ENCODE data around the gene CNN1. TPM values are rescaled to one million over a fixed set of nuclear protein-coding genes. Genes with fewer than 3 reads are reported as not detected.

The CNN1 gene
- total and polyA plus RNA-seq, 2 of the 13 experiments (the other 11 are each of a cell fraction or from before 2014, with no cell fraction given), result 0.70 to 1.1 TPM

- TF ChIP-seq BRF2 (CRISPR knock-in tag; IDR thresholded peaks at IDR 0.05) (no peak), HDAC6 (IDR thresholded peaks at IDR 0.05; ENCODE audit: low read depth, low read length) (no peak), ZNF776 (CRISPR knock-in tag; IDR thresholded peaks at IDR 0.05) (no peak), HIVEP1 (CRISPR knock-in tag; IDR thresholded peaks at IDR 0.05) (peak; percentile 24; the same call in 1 of the 2 replicates), RXRA (CRISPR knock-in tag; IDR thresholded peaks at IDR 0.05) (peak; percentile 89), ADNP (CRISPR knock-in tag; IDR thresholded peaks at IDR 0.05) (no peak), ZNF33B (CRISPR knock-in tag; IDR thresholded peaks at IDR 0.05) (no peak), NFIC (IDR thresholded peaks at IDR 0.05; ENCODE audit: low read length) (no peak), ZNF768 (CRISPR knock-in tag; IDR thresholded peaks at IDR 0.05) (peak; percentile 75; the same call in 1 of the 2 replicates), NR2F6 (IDR thresholded peaks at IDR 0.05) (peak; percentile 51), NR2F6 (CRISPR knock-in tag; IDR thresholded peaks at IDR 0.05) (peak; percentile 86), ZNF468 (CRISPR knock-in tag; IDR thresholded peaks at IDR 0.05) (no peak), ZNF879 (CRISPR knock-in tag; IDR thresholded peaks at IDR 0.05) (no peak), REXO4 (CRISPR knock-in tag; IDR thresholded peaks at IDR 0.05; ENCODE audit: borderline replicate concordance) (no peak), DRAP1 (CRISPR knock-in tag; IDR thresholded peaks at IDR 0.05) (peak; percentile 82), KLF13 (CRISPR knock-in tag; IDR thresholded peaks at IDR 0.05) (peak; percentile 81; the same call in 1 of the 2 replicates), ZNF777 (CRISPR knock-in tag; IDR thresholded peaks at IDR 0.05) (0 out of 2 replicates have a peak, but pooled peaks have one; percentile 22), KMT2B (CRISPR knock-in tag; IDR thresholded peaks at IDR 0.05) (peak; percentile 85), KLF15 (CRISPR knock-in tag; IDR thresholded peaks at IDR 0.05; ENCODE audit: borderline replicate concordance) (no peak), ZBTB20 (CRISPR knock-in tag; IDR thresholded peaks at IDR 0.05; ENCODE audit: borderline replicate concordance, low read depth) (peak; percentile 19; the same call in 1 of the 2 replicates), RARA (CRISPR knock-in tag; IDR thresholded peaks at IDR 0.05) (peak; percentile 22; the same call in 1 of the 2 replicates), TGIF2 (CRISPR knock-in tag; IDR thresholded peaks at IDR 0.05) (peak; percentile 97), THYN1 (CRISPR knock-in tag; IDR thresholded peaks at IDR 0.05; ENCODE audit: borderline replicate concordance, low read depth) (no peak)
- TF ChIP-seq, protein P1, sequence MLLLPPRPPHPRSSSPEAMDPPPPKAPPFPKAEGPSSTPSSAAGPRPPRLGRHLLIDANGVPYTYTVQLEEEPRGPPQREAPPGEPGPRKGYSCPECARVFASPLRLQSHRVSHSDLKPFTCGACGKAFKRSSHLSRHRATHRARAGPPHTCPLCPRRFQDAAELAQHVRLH (CRISPR knock-in tag; IDR thresholded peaks at IDR 0.05; ENCODE audit: borderline replicate concordance, low read depth), result 0 out of 2 replicates have a peak, but pooled peaks have one; percentile 76
- TF ChIP-seq, protein P2, sequence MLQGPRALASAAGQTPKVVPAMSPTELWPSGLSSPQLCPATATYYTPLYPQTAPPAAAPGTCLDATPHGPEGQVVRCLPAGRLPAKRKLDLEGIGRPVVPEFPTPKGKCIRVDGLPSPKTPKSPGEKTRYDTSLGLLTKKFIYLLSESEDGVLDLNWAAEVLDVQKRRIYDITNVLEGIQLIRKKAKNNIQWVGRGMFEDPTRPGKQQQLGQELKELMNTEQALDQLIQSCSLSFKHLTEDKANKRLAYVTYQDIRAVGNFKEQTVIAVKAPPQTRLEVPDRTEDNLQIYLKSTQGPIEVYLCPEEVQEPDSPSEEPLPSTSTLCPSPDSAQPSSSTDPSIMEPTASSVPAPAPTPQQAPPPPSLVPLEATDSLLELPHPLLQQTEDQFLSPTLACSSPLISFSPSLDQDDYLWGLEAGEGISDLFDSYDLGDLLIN (CRISPR knock-in tag; IDR thresholded peaks at IDR 0.05; ENCODE audit: borderline replicate concordance), result no peak
- TF ChIP-seq, protein P3, sequence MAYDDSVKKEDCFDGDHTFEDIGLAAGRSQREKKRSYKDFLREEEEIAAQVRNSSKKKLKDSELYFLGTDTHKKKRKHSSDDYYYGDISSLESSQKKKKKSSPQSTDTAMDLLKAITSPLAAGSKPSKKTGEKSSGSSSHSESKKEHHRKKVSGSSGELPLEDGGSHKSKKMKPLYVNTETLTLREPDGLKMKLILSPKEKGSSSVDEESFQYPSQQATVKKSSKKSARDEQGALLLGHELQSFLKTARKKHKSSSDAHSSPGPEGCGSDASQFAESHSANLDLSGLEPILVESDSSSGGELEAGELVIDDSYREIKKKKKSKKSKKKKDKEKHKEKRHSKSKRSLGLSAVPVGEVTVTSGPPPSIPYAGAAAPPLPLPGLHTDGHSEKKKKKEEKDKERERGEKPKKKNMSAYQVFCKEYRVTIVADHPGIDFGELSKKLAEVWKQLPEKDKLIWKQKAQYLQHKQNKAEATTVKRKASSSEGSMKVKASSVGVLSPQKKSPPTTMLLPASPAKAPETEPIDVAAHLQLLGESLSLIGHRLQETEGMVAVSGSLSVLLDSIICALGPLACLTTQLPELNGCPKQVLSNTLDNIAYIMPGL (CRISPR knock-in tag; IDR thresholded peaks at IDR 0.05; ENCODE audit: borderline replicate concordance in 1 of 2, low read depth in 1 of 2), result peak in 1 of 2 experiments; percentile 82; a peak in 2 of 4 replicates
Measured at GRCh38 chr19:11528551-11529341, 9.9 kb upstream of the CNN1 start, which contains the start of gene ECSIT (continued).

Measured in HepG2 (cell line).